HG03439 (cell line): ENCODE measurements around the gene DDX6.
"Not testable (repeated sequence)": the region's sequence is repeated elsewhere in the genome, so short reads cannot be mapped to it uniquely, and the experiment has no call there.

Experiments used
- ATAC-seq: cut with Tn5 transposase; IDR thresholded peaks from one replicate; pipeline ENCODE4 v1.9.1; 2021; ENCODE audit warnings: mild to moderate bottlenecking, moderate library complexity; ENCODE audit not compliant: unreplicated experiment

The DDX6 gene, protein sequence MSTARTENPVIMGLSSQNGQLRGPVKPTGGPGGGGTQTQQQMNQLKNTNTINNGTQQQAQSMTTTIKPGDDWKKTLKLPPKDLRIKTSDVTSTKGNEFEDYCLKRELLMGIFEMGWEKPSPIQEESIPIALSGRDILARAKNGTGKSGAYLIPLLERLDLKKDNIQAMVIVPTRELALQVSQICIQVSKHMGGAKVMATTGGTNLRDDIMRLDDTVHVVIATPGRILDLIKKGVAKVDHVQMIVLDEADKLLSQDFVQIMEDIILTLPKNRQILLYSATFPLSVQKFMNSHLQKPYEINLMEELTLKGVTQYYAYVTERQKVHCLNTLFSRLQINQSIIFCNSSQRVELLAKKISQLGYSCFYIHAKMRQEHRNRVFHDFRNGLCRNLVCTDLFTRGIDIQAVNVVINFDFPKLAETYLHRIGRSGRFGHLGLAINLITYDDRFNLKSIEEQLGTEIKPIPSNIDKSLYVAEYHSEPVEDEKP

DNA sequence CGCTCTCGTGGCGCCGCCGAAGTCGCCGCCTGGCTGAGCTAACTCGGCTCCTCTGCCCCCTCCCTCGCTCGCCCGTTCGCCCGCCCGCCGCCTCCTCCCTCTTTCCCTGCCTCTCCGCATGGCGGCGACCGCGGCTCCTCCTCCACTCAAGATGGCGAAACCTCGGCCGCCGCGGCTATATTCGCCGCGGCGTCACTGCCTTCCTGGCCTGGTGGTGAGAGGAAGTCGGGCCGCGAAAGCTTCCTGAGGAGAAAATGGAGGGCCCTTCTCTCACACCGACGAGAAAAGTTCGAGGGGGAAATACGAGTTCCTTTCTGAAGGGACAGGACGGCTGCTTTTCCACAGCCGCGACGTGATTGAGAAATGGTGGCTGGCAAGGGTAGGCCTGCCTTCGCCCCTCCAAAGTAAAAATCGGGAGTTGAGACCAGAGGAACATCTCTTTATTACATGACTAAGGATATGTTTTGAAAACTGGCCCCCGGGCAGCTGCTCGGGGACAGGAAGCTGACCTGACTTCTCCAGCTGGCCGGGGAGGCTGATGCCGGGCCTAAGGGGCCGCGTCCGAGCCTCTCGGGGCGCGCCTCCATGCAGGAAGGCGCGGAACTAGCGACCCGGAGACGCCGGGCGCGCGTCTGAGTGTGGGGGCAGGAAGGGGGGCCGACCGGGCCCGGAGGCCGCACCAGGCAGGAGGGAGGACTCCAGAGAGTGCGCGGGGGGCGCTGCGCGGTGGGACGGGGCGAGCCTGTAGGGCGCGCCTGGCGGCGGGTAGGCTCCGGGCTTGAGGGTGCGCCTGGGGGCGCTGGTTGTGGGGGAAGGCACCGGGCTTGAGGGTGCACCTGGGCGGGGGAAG is at the start of gene DDX6:
Gene DDX6, minus strand, starts transcription at position 54 of the 850 bp plus-strand sequence. CDS start 4,913 bp downstream, outside the sequence.
- peak; percentile 43 for ATAC-seq

GRCh38 chr11:118838905-118839553 is 48.1 kb upstream of the DDX6 start:
- ATAC-seq, result peak; percentile 60

DNA sequence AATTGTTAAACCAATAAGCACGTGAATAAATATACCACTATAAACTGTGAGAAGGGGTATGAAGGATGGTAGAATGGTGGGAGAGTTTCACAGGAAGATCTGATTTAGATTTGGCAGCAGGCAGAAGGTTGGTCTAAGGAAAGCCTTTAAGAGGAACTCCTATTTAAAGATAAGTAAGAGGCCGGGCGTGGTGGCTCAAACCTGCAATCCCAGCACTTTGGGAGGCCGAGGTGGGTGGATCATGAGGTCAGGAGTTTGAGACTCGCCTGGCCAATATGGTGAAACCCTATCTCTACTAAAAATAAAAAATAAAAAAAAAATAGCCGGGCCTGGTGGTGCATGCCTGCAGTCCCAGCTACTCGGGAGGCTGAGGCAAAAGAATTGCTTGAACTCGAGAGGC is 46.9 kb upstream of the DDX6 start:
- ATAC-seq, result no peak

- no peak for ATAC-seq
Measured at GRCh38 chr11:118834427-118835028, 43.6 kb upstream of the DDX6 start.

DNA sequence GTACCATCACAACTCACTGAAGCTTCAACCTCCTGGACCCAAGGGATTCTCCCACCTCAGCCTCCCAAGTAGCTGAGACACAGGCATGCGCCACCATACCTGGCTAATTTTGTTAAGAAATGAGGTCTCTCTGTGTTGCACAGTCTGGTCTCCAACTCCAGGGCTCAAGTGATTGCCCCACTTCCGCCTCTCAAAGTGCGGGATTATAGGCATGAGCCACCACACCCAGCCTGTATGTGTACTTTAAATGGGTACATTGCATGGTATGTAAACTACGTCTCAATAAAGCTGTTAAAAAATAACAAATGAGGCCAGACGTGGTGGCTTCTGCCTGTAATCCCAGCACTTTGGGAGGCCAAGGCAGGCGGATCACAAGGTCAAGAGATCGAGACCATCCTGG is 36.2 kb upstream of the DDX6 start:
- ATAC-seq, result no peak

- ATAC-seq, result not testable (repeated sequence)
Measured at GRCh38 chr11:118822936-118823510, 32.1 kb upstream of the DDX6 start.

- ATAC-seq, result peak; percentile 90
Measured at GRCh38 chr11:118820412-118821357, 29.7 kb upstream of the DDX6 start.

DNA sequence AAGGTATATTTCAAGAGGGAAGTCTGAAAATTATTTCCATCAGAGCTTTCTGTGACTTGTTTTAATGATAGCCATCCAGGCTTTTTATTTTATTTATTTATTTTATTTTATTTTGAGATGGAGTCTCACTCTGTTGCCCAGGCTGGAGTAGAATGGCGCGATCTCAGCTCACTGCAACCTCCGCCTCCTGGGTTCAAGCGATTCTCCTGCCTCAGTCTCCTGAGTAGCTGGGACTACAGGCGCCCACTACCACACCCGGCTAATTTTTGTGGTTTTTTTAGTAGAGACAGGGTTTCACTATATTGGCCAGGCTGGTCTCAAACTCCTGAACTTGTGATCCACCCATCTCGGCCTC is 29.0 kb upstream of the DDX6 start:
- not testable (repeated sequence) for ATAC-seq

DNA sequence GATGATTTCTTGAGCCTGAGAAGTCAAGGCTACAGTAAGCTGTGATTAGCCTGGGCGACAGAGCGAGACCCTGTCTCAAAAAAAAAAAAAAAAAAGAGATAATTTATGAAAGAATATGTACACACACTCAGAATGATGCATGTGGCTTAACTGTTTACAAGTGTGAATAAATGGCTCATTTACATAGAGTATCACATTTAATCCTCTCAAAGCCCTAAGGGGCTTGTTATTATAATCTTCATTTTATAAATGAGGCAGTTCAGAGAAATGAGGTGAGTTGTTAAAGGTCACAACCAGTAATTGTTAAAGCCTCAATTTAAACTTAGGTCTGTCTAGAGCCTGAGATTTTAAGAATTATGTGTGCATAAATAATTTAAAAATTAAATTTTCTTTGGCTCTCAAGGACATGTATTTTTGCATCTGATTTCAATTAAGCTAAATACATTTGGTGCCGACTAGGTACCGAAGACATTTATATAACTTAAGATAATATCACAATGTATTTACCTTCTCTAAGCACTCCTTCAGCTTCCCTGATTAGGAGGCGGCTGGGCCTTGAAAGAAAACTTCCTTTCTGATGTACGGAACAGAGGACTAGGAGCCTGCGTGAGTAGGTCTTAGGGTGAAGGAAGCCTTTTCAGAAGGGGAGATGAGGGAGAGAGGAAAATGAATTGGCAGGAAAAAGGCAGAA is 28.5 kb upstream of the DDX6 start:
- ATAC-seq, result no peak

DNA sequence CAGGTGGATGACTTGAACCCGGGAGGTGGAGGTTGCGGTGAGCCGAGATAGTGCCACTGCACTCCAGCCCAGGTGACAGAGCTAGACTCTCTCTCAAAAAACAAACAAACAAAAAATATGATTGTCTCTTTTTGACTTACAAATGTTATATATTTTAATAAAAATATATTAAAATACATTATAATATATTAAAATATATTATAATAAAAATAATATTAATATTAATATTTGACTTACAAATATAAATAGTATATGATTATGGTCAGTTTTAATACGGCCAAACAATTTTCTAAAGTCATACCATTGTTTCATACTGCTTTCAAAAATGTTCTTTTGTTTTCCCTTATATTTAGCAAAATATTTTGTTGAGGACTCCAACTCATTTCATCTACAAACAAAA is 27.2 kb upstream of the DDX6 start:
- no peak for ATAC-seq

GRCh38 chr11:118813551-118813950 is 22.6 kb upstream of the DDX6 start:
- ATAC-seq, result no peak

DNA sequence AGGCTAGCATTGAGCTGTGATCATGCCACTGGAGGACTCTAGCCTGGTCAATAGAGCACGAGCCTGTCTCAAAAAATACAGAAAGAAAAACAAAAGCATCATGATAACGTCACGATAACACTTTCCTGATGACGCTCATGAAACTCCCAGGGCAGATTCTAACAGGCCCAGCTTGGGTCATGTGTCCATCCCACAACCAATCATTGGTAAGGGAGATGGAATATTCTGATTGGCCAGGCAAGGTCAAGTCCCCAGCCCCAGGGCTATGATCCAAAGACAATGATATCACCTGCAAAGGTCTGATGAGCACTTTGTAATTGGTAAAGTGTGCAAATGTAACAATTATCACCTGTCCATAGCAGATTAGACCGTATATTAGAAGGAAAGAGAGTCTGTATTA is 21.5 kb upstream of the DDX6 start:
- ATAC-seq, result no peak

GRCh38 chr11:118807800-118808778 is 17.1 kb upstream of the DDX6 start:
- ATAC-seq, result no peak

DNA sequence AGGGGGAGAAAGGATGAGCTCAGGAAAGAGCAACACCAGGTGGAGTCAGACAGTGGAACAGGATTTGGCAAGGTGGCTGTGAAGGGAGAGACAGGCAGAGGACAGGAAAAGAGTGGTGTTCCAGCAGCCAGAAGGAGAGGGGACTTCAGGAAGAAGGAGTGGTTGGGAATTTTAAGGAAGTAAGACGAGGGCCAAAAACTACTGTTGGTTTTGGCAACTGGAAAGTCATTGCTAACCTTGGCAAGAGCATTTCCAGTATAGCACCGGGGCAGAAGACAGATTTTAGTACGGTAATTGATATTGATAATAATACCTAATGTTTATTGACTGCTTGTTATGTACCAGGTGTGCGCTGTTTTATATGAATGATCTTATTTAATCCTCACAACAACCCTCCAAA is 15.4 kb upstream of the DDX6 start:
- ATAC-seq, result no peak

GRCh38 chr11:118804094-118804493 is 13.1 kb upstream of the DDX6 start:
- ATAC-seq, result no peak

DNA sequence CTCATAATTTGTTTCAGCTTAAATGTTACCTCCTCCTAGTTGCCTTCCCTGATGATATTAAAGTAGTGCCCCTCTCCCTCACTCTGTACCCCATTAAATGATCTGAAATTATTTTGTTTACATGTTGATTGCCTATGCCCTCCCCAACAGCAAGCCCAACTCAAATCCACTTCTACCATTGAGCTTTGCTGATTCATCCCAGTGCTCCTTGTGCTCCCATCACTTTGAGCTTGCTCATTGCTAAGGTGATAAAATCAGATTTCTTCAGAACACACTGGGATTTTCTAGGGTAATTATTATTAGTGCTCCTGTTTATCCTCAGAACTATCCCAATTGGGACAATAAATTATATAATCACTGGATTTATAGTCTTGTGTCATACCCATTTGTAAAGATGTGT is 8.4 kb upstream of the DDX6 start:
- no peak for ATAC-seq

GRCh38 chr11:118797510-118797909 is 6.5 kb upstream of the DDX6 start:
- no peak for ATAC-seq
